ENCODE data around the gene PI4KA.

DNA sequence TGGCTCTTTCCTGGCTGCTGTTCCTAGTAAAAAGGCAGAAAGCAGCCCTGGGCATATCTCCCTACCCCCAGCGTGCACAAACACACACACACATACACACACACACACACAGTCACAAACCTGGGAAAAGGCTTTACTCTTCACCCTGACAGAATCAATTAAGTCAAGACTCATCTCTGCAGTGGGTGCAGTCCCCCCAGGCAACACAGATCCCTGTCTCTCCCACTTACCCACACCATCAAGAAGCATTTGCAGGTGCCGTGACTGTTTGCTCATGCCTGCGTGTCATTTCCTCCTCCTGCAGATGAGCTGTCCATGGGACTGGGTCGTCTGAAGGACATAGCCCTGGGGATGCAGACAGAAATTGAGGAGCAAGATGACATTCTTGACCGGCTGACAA lies 28.8 kb upstream of the PI4KA start:
- TF ChIP-seq FOXM1 (IDR thresholded peaks at IDR 0.05; ENCODE audit: borderline replicate concordance, low read depth) (no peak), YY1 (IDR thresholded peaks at IDR 0.05; ENCODE audit: low read depth) (no peak)
